MM.1S (cell line): ENCODE data around the gene PDSS2.

Source experiments
- DNase-seq: peaks from one replicate; pipeline ENCODE4 v3.0.0-alpha.2; 2015
- H2AFZ ChIP-seq: fragments of 300-600 bp; sonication (generic); 2 replicates; pipeline ENCODE4 v1.6.0; 2016; ENCODE audit warnings: antibody characterized with exemption, low read length
- H3F3A ChIP-seq: fragments of 300-600 bp; sonication (generic); 2 replicates; pipeline ENCODE4 v1.6.1; 2016; ENCODE audit warnings: mild to moderate bottlenecking, antibody characterized with exemption, low read length, moderate library complexity, mixed read lengths; ENCODE audit not compliant: insufficient read depth
- H3K27ac ChIP-seq: fragments of 300-600 bp; sonication (generic); 2 replicates; pipeline ENCODE4 v1.5.1; 2016; ENCODE audit warnings: mild to moderate bottlenecking, low read length
- H3K27me3 ChIP-seq: fragments of 300-600 bp; sonication (generic); replicated peaks from 2 replicates; pipeline ENCODE4 v1.6.0; 2016; ENCODE audit warnings: low read length; ENCODE audit not compliant: insufficient read depth
- H3K36me3 ChIP-seq: fragments of 300-600 bp; sonication (generic); replicated peaks from 2 replicates; pipeline ENCODE4 v1.6.1; 2016; ENCODE audit warnings: mild to moderate bottlenecking, low read length, mixed read lengths; ENCODE audit not compliant: insufficient read depth
- H3K4me1 ChIP-seq: fragments of 300-600 bp; sonication (generic); 2 replicates; pipeline ENCODE4 v1.6.1; 2016; ENCODE audit warnings: low read length, mixed read lengths
- H3K4me2 ChIP-seq: fragments of 300-600 bp; sonication (generic); 2 replicates; pipeline ENCODE4 v1.6.0; 2016; ENCODE audit warnings: low read depth, low read length
- H3K4me3 ChIP-seq: fragments of 300-600 bp; sonication (generic); 2 replicates; pipeline ENCODE4 v1.5.1; 2016; ENCODE audit warnings: low read length, mixed read lengths
- H3K79me2 ChIP-seq: fragments of 300-600 bp; sonication (generic); 2 replicates; pipeline ENCODE4 v1.6.1; 2016; ENCODE audit warnings: mixed run types, low read length, mixed read lengths
- H3K9ac ChIP-seq: fragments of 300-600 bp; sonication (generic); 2 replicates; pipeline ENCODE4 v1.6.1; 2016; ENCODE audit warnings: low read length, mixed read lengths
- H3K9me2 ChIP-seq: fragments of 300-600 bp; sonication (generic); replicated peaks from 2 replicates; pipeline ENCODE4 v1.6.1; 2016; ENCODE audit warnings: mild to moderate bottlenecking, low read length, mixed read lengths; ENCODE audit not compliant: insufficient read depth
- H3K9me3 ChIP-seq: fragments of 300-600 bp; sonication (generic); replicated peaks from 2 replicates; pipeline ENCODE4 v1.6.1; 2016; ENCODE audit warnings: mild to moderate bottlenecking, low read length, mixed read lengths; ENCODE audit not compliant: insufficient read depth
- H4K20me1 ChIP-seq: fragments of 300-600 bp; sonication (generic); 2 replicates; pipeline ENCODE4 v1.6.1; 2016; ENCODE audit warnings: mild to moderate bottlenecking, low read length, moderate library complexity, mixed read lengths; ENCODE audit not compliant: insufficient read depth
- EZH2 ChIP-seq: fragments of 300-600 bp; sonication (generic); optimal IDR thresholded peaks from 2 replicates; pipeline ENCODE3; 2017; ENCODE audit warnings: low read depth, mild to moderate bottlenecking, antibody characterized with exemption, low read length, mixed read lengths
- EZH2phosphoT487 ChIP-seq: fragments of 300-600 bp; sonication (generic); IDR thresholded peaks from 2 replicates; pipeline ENCODE4 v1.6.1; 2018; ENCODE audit warnings: antibody characterized with exemption, low read length
- TF ChIP-seq, protein P1 (sequence below): fragments of 300-600 bp; sonication (generic); IDR thresholded peaks from 2 replicates; pipeline ENCODE4 v1.5.1; 2016; ENCODE audit warnings: antibody characterized with exemption, low read length, mixed read lengths

Gene PDSS2

DNA sequence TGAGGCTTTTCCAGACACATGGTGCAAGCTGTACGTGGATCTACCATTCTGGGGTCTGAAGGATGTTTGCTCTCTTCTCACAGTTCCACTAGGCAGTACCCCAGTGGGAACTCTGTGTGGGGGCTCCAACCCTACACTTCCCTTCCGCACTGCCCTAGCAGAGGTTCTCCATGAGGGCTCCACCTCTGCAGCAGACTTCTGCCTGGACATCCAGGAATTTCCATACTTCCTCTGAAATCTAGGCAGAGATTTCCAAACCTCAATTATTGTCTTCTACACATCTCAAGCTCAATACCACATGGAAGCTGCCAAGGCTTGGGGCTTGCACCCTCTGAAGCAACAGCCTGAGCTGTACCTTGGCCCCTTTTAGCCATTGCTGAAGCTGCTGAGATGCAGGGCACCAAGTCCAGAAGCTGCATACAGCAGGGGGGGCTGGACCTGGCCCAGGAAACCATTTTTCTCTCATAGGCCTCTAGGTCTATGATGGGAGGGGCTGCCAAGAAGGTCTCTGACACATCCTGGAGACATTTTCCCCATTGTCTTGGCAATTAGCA is 11.6 kb downstream of the PDSS2 start:
- H2AFZ ChIP-seq: no peak overlapping the region
- no peak overlapping the region for H3K4me3 ChIP-seq
- no peaks in the 10 kb centered on the region; the same call in 1 of the 2 replicates for H3K36me3 ChIP-seq
- no peak overlapping the region for H3K4me2 ChIP-seq
- no peaks in the 10 kb centered on the region for H3F3A ChIP-seq
- H3K27ac ChIP-seq: no peak overlapping the region
- no peaks in the 10 kb centered on the region for H3K9me3 ChIP-seq
- no peak for TF ChIP-seq EZH2phosphoT487
- TF ChIP-seq, protein P1, sequence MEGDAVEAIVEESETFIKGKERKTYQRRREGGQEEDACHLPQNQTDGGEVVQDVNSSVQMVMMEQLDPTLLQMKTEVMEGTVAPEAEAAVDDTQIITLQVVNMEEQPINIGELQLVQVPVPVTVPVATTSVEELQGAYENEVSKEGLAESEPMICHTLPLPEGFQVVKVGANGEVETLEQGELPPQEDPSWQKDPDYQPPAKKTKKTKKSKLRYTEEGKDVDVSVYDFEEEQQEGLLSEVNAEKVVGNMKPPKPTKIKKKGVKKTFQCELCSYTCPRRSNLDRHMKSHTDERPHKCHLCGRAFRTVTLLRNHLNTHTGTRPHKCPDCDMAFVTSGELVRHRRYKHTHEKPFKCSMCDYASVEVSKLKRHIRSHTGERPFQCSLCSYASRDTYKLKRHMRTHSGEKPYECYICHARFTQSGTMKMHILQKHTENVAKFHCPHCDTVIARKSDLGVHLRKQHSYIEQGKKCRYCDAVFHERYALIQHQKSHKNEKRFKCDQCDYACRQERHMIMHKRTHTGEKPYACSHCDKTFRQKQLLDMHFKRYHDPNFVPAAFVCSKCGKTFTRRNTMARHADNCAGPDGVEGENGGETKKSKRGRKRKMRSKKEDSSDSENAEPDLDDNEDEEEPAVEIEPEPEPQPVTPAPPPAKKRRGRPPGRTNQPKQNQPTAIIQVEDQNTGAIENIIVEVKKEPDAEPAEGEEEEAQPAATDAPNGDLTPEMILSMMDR: no peak
- no peak for TF ChIP-seq EZH2
- H3K4me1 ChIP-seq: no peaks in the 10 kb centered on the region
- H3K27me3 ChIP-seq: no peaks in the 10 kb centered on the region
- DNase-seq: no peak
- H4K20me1 ChIP-seq: no peaks in the 10 kb centered on the region
- no peaks in the 10 kb centered on the region for H3K79me2 ChIP-seq
- no peaks in the 10 kb centered on the region for H3K9me2 ChIP-seq
- no peak overlapping the region for H3K9ac ChIP-seq

DNA sequence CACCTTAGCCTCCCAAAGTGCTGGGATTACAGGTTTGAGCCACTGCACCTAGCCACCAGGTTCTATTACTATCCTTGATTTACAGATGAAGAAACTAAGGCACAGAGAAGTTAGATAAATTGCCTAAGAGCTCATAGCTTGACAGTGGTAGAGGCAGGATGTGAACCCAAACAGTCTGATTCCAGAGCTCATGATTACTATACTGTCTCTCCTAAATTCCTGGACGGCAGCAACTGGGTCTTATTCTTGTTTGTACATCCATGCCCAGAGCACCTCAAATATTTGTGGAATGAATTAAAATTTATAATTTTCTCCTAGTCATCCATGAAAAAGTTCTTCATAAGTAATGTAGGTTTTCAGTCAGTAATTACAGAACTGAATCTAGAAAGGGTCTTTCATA is 15.1 kb downstream of the PDSS2 start:
- Histone ChIP-seq H3K4me1 (no peaks in the 10 kb centered on the region), H3K27me3 (no peaks in the 10 kb centered on the region), H3K79me2 (no peaks in the 10 kb centered on the region), H2AFZ (no peak overlapping the region), H3K9me2 (no peaks in the 10 kb centered on the region), H3K27ac (no peak overlapping the region), H3K9me3 (no peaks in the 10 kb centered on the region), H4K20me1 (no peaks in the 10 kb centered on the region), H3K4me3 (no peak overlapping the region), H3K9ac (no peak overlapping the region), H3K36me3 (no peaks in the 10 kb centered on the region), H3K4me2 (no peak overlapping the region), H3F3A (no peaks in the 10 kb centered on the region)
- DNase-seq: no peak
- no peak for TF ChIP-seq EZH2phosphoT487
- TF ChIP-seq, protein P1: no peak

DNA sequence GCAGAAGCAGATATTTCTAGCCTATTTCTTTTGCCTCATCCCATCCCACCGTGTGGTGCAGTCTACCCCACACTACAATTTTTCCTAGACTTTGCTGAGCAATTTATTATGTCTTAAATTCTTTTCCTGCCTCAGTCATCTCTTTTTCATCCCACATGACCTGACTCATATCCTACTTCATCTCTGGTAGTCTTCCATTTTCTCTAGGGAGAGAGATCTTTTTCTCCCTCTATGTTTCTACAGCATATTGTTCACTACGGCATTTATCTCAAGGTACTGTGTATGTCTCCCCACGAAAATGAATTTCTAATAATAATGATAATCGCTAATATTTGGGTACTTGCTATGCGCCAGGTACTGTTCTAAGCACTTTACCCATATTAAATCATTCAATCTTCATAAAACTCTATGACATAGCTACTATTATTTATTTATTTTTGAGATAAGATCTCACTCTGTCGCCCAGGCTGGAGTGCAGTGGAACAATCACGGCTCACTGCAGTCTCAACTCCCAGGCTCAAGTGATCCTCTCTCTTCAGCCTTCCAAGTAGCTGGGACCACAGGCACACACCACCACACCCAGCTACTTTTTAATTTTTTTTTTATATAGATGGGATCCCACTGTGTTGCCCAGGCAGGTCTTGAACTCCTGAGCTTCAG is 15.6 kb downstream of the PDSS2 start:
- no peak for TF ChIP-seq EZH2phosphoT487
- no peak overlapping the region for H3K4me2 ChIP-seq
- no peaks in the 10 kb centered on the region for H4K20me1 ChIP-seq

DNA sequence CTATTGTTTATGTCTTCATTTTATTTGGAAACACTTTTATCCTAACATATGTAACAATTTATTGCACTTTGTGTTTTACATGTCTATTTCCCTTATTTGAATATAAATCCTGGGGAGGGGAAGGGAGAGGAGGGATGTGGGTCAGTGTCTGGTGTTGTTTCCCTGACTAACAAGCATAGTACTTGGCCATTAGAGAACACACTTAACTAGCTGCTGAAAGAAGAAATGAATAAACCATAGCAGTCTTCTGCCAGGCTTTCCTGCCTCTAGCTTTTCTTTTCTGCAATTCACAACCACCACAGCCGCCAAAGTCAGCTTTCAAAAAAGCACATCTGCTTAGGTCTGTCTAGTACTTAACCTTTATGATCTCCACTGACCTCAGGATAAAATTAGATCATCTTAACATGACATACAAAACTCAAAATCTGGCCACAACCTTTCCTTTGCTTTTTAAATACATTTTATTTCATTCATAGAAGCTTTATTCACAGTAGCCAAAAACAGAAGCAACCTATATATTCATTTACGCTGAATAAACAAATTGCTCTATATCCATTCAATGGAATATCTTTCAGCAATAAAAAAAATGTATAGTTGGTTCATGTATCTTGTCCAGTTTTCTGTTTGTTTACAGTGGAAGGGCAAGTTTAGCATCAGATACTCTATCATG is 16.3 kb downstream of the PDSS2 start:
- no peak overlapping the region for H3K4me3 ChIP-seq
- H3F3A ChIP-seq: no peaks in the 10 kb centered on the region
- no peaks in the 10 kb centered on the region for H3K9me3 ChIP-seq
- H3K4me1 ChIP-seq: no peaks in the 10 kb centered on the region
- no peaks in the 10 kb centered on the region for H3K27me3 ChIP-seq
- no peaks in the 10 kb centered on the region for H3K9me2 ChIP-seq
- no peak overlapping the region for H3K4me2 ChIP-seq
- no peaks in the 10 kb centered on the region for H4K20me1 ChIP-seq
- no peak overlapping the region for H3K27ac ChIP-seq
- H3K9ac ChIP-seq: no peak overlapping the region
- no peaks in the 10 kb centered on the region for H3K79me2 ChIP-seq
- no peaks in the 10 kb centered on the region for H3K36me3 ChIP-seq
- no peak overlapping the region for H2AFZ ChIP-seq
- DNase-seq: no peak
- TF ChIP-seq, protein P1: no peak
- no peak for TF ChIP-seq EZH2
- TF ChIP-seq EZH2phosphoT487: no peak

More for the DNA sequence above, 15.6 kb downstream of the PDSS2 start:
- H3K27ac ChIP-seq: no peak overlapping the region
- no peaks in the 10 kb centered on the region for H3K36me3 ChIP-seq
- H3F3A ChIP-seq: no peaks in the 10 kb centered on the region
- no peaks in the 10 kb centered on the region for H3K79me2 ChIP-seq
- DNase-seq: no peak
- H2AFZ ChIP-seq: no peak overlapping the region
- no peaks in the 10 kb centered on the region for H3K27me3 ChIP-seq
- H3K9me3 ChIP-seq: no peaks in the 10 kb centered on the region
- no peak overlapping the region for H3K4me3 ChIP-seq
- H3K9me2 ChIP-seq: no peaks in the 10 kb centered on the region
- H3K9ac ChIP-seq: no peak overlapping the region
- H3K4me1 ChIP-seq: no peaks in the 10 kb centered on the region
